Dedifferentiated amniotic fluid mesenchymal stem cell (primary cell): ENCODE data around the gene GRID1.
"Not testable (repeated sequence)": the region's sequence is repeated elsewhere in the genome, so short reads cannot be mapped to it uniquely, and the experiment has no call there.

Experiments used
- DNase-seq: peaks from one replicate; pipeline ENCODE4 v3.0.0-alpha.2; 2016; ENCODE audit errors: extremely low spot score

The GRID1 gene

DNA sequence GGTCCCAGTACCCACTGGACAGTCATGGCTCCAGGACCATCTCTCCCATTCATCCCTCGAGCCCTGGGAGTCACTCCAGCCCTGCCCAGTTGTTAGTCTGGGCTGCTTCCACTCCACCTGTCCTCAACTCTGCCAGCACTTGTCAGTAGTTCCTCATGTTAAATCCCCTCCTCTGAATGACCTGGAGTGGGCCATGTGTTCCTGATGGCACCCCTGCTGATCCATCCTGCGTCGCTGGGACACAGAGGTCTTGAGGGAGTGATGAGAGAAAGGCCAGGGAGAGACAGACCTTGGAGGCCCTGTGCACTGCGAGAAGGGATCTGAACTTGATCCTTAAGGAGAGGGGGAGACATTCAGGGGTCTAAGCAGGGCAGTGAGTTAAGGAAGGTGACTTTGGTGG, 174.9 kb downstream of the GRID1 start:
- no peak for DNase-seq

- DNase-seq: no peak
Measured at GRCh38 chr10:86191166-86191565, 175.4 kb downstream of the GRID1 start.

GRCh38 chr10:86190291-86190690, 176.3 kb downstream of the GRID1 start:
- no peak for DNase-seq

- no peak for DNase-seq
Measured at GRCh38 chr10:86189891-86190290, 176.7 kb downstream of the GRID1 start.

- no peak for DNase-seq
Measured at GRCh38 chr10:86188796-86189558, 177.6 kb downstream of the GRID1 start.

- no peak for DNase-seq
Measured at GRCh38 chr10:86188326-86188725, 178.3 kb downstream of the GRID1 start.

DNA sequence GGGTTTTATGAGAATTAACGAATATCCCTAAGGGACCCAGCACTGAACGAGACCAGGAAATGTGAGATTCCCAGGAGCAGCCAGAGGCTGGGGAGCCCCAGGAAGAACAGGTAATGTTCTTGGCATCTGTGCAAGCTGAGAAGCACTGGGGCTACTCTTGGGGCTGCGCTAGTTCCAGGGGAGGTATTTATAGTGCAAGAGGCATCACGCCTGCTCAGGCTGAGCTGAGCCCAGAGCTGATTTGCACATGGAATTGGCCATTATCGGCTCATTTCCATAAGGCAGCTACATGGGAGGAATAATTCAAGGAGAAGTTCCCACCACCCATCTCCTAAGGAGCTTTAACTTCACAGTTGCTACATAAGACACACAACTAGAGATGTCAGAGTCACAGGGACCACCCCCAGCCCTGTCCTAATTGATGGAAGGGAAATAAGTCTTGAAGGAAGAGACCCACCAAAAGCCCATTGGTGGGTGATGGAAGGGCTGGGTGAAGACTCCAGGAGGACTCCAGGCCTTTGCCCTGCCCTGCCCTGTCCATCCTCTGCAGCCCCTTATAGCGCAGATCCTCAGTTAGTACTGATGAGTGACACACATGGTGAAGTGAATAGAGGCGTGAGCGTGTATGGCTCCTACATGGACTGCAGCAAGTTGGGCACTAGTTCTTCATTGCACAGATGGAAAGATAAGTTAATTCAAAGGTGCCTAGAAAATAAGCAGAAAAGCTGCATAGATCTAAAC, 178.9 kb downstream of the GRID1 start:
- no peak for DNase-seq

DNA sequence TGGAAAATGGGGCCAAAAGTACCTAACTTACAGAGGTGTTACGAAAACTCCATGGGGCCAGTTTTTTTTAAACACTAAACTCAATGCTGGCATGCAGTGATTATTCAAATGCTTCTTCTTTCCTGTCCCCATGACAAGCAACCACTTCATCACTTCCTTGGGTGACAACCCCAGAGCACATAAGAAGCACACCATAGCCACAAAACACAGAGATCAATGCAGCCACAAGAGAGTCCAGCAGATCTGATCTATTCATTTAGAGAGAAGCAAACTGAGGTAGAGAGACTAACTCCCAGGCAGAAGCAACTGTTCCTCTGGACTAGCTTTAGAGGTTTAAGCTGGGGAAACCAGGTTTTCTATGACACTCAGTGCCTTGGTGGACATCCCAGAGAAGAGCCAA, 180.0 kb downstream of the GRID1 start:
- DNase-seq: no peak

DNA sequence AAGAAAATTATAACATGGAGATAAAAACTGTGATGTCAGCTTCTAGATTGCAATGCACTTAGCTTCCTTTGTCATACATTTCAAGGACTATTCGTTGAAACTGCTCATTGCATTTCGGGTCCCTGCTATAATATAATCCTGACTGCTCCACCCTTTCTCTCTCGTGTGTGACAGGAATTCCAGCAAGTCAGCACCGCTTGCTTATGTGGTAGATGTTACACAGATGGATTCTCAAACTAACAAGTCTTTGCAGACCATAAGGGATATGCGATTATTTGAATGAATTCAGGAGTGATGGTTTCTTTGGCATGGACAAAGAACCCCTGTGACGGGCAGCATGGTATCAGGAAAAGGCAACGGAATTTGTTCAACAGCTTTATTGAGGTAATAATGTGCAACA, 184.0 kb downstream of the GRID1 start:
- DNase-seq: no peak

DNA sequence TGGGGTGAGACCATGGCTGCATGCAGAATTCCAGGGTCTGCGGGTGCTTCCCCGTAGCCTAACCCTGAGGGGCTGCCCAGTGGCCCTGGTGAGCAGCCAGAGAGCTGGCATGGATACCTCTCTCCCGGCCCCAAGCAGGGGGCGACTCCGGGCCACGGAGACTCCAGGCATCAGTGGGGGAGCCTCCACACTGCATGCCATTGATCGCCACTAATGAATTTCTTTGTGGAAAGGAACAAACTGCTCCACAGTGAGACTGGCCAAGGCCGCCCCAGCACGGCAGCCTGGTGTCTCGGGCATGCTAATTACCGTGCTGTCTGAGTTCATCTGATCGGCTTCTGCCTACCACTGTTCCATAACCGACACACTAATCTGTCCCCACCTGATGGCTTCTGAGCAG, 184.4 kb downstream of the GRID1 start:
- no peak for DNase-seq

- no peak for DNase-seq
Measured at GRCh38 chr10:86180861-86181260, 185.7 kb downstream of the GRID1 start.

- no peak for DNase-seq
Measured at GRCh38 chr10:86179961-86180360, 186.6 kb downstream of the GRID1 start.

DNA sequence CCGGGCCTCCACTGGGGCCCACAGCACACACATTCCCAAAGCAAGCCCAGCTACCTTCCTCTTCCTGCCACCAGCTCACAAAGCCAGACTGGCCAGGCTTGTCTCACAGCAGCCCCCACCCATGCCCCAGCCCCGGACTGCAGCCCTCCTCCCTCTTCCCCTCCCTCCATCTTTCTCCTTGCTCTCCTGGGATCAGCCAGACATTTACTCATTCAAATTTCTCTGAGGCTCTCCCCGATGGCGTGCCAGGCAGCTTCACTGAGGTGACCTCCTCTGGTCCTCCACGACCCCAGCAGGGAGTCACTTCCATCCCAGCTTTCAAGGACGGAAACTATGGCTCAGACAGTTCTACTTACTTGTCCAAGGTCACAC, 187.5 kb downstream of the GRID1 start:
- no peak for DNase-seq

GRCh38 chr10:86178401-86179152, 188.0 kb downstream of the GRID1 start:
- DNase-seq: no peak

- no peak for DNase-seq
Measured at GRCh38 chr10:86177537-86178155, 188.9 kb downstream of the GRID1 start.

- no peak for DNase-seq
Measured at GRCh38 chr10:86176850-86177536, 189.6 kb downstream of the GRID1 start.

- DNase-seq: not testable (repeated sequence)
Measured at GRCh38 chr10:86175476-86175875, 191.1 kb downstream of the GRID1 start.

DNA sequence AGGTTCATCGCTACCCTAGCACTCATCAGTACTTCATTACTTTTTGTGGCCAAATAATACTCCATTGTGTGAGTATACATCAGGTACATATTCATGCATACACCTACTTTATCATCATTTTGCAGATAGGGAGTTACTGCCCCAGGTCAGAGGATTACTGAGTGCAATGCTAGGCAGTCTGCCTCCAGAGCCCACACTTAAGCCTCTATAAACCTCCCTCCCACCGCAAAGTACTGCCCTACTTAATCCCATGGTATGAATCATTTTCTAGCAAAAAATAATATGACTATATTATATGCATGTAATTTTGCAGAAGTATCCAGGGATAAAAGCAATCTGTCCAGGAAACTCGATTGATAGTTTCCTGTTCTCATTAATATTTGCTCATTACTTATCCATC, 194.3 kb downstream of the GRID1 start:
- no peak for DNase-seq

- DNase-seq: no peak
Measured at GRCh38 chr10:86170255-86171108, 196.1 kb downstream of the GRID1 start.

GRCh38 chr10:86169506-86170254, 196.9 kb downstream of the GRID1 start:
- no peak for DNase-seq
